A673 (cell line): ENCODE data around the gene CDKAL1.

Source experiments
- EZH2 ChIP-seq: fragments of 200-600 bp; sonication (generic); IDR thresholded peaks from 2 replicates; pipeline ENCODE4 v1.6.1; 2017; ENCODE audit warnings: borderline replicate concordance, low read depth, mild to moderate bottlenecking, mixed read lengths, antibody characterized with exemption, low read length; ENCODE audit not compliant: poor library complexity, severe bottlenecking
- TF ChIP-seq, protein P1 (sequence below): fragments of 300-800, 200-600 bp; sonication (generic); conservative IDR thresholded peaks from 2 replicates; pipeline ENCODE4 v1.5.1; 2017; ENCODE audit warnings: low read depth, mild to moderate bottlenecking, antibody characterized with exemption, low read length, moderate library complexity, mixed read lengths

DNA sequence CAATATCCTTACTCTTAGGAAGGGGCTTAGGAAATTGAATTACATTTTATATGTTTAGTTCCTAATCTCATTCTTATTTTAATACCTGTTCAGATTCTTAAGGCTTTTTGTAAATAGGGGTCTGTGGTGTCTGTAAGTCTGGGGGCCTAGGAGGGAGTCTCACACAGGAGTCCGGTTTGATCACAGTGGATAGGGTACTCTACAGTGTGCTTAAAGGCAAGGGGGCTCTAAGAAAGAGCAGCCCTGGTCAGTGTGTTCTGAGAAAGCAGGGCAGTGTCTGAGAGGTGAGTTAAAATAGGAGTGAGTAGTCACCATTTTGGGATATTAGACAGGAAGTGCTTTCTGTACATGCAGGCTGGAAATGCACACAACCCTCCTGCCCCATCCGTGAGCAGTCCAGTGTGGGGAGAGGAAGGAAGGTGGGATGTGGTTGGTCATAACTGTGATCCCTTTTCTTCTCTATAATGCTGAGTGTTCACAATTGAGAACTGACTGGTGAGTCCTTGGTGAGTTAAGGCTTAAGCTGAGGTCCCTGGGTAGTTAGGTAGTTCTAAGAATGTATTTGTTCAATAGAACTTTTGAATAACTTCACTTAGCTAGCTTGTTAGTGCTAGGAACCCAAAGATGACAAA, 50.0 kb downstream of the CDKAL1 start:
- TF ChIP-seq, protein P1, sequence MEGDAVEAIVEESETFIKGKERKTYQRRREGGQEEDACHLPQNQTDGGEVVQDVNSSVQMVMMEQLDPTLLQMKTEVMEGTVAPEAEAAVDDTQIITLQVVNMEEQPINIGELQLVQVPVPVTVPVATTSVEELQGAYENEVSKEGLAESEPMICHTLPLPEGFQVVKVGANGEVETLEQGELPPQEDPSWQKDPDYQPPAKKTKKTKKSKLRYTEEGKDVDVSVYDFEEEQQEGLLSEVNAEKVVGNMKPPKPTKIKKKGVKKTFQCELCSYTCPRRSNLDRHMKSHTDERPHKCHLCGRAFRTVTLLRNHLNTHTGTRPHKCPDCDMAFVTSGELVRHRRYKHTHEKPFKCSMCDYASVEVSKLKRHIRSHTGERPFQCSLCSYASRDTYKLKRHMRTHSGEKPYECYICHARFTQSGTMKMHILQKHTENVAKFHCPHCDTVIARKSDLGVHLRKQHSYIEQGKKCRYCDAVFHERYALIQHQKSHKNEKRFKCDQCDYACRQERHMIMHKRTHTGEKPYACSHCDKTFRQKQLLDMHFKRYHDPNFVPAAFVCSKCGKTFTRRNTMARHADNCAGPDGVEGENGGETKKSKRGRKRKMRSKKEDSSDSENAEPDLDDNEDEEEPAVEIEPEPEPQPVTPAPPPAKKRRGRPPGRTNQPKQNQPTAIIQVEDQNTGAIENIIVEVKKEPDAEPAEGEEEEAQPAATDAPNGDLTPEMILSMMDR = no peak
- no peak for TF ChIP-seq EZH2
